ENCODE results near the gene WDR6.
"Not testable (repeated sequence)": the region's sequence is repeated elsewhere in the genome, so short reads cannot be mapped to it uniquely, and the experiment has no call there.

Gene WDR6

GRCh38 chr3:48991851-48992545, 15.2 kb upstream of the WDR6 start:
- DNase-seq (ENCODE audit: low spot score) = no peak

- peak; percentile 38 for DNase-seq (ENCODE audit: low spot score)
Measured at GRCh38 chr3:48993834-48994233, 13.4 kb upstream of the WDR6 start.

GRCh38 chr3:48996640-48997039, 10.6 kb upstream of the WDR6 start:
- no peak for DNase-seq (ENCODE audit: low spot score)

- DNase-seq (ENCODE audit: low spot score) = no peak
Measured at GRCh38 chr3:48997102-48997635, 10.0 kb upstream of the WDR6 start.

- no peak for DNase-seq (ENCODE audit: low spot score)
Measured at GRCh38 chr3:48997714-48998637, 9.2 kb upstream of the WDR6 start.

GRCh38 chr3:48999085-48999858, 7.9 kb upstream of the WDR6 start:
- DNase-seq (ENCODE audit: low spot score) = no peak

GRCh38 chr3:49001155-49001554, 6.0 kb upstream of the WDR6 start:
- DNase-seq (ENCODE audit: low spot score) = no peak

- no peak for DNase-seq (ENCODE audit: low spot score)
Measured at GRCh38 chr3:49004352-49005302, 2.6 kb upstream of the WDR6 start.

GRCh38 chr3:49005303-49005680, 1.9 kb upstream of the WDR6 start:
- DNase-seq (ENCODE audit: low spot score) = no peak

- no peak for DNase-seq (ENCODE audit: low spot score)
Measured at GRCh38 chr3:49005998-49006397, 1.2 kb upstream of the WDR6 start.

GRCh38 chr3:49006408-49007067, 653 bp upstream of the WDR6 start:
- DNase-seq (ENCODE audit: low spot score) = peak; percentile 16

GRCh38 chr3:49007771-49008528, 759 bp downstream of the WDR6 start:
- DNase-seq (ENCODE audit: low spot score) = peak; percentile 68

GRCh38 chr3:49008627-49009026, 1.4 kb downstream of the WDR6 start:
- not testable (repeated sequence) for DNase-seq (ENCODE audit: low spot score)

- DNase-seq (ENCODE audit: low spot score) = no peak
Measured at GRCh38 chr3:49009396-49009795, 2.2 kb downstream of the WDR6 start.

GRCh38 chr3:49012441-49013017, 5.3 kb downstream of the WDR6 start:
- no peak for DNase-seq (ENCODE audit: low spot score)

GRCh38 chr3:49013113-49013737, 6.0 kb downstream of the WDR6 start:
- DNase-seq (ENCODE audit: low spot score) = no peak

GRCh38 chr3:49013738-49014660, 6.8 kb downstream of the WDR6 start:
- DNase-seq (ENCODE audit: low spot score) = peak; percentile 30

GRCh38 chr3:49015072-49015471, 7.9 kb downstream of the WDR6 start:
- DNase-seq (ENCODE audit: low spot score) = no peak
